22Rv1 (cell line): ENCODE data around the gene NPAS2.

Source experiments
- H3K27ac ChIP-seq: fragments of 450-650 bp; 2 replicates; pipeline ENCODE4 v1.5.1; 2017
- ZFX ChIP-seq: fragments of 450-650 bp; IDR thresholded peaks from 2 replicates; pipeline ENCODE4 v1.6.1; 2017; ENCODE audit warnings: antibody characterized with exemption, borderline replicate concordance
- TF ChIP-seq, protein P1 (sequence below): fragments of 450-650 bp; IDR thresholded peaks from 2 replicates; pipeline ENCODE4 v1.5.1; 2017; ENCODE audit warnings: mild to moderate bottlenecking

NPAS2 gene

DNA sequence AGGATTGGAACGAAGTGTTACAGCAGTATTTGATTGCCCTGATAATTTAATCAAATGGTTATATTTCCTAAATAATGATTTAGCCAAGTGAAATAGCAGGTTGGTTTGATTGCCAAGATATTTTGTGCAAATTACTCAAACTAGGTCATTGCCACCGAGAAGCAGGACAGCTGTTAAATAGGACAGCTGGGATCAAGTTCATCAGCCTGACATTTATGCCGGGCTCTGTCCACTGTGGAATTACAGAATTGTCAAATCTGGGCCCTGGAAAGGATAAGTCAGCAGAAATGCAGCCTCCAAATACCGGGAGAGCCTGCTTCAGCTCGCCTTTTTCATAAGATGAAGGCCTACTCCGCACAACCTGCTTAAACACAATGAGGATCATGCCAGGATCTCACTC, 108.3 kb downstream of the NPAS2 start:
- no peak for TF ChIP-seq ZFX
- TF ChIP-seq, protein P1, sequence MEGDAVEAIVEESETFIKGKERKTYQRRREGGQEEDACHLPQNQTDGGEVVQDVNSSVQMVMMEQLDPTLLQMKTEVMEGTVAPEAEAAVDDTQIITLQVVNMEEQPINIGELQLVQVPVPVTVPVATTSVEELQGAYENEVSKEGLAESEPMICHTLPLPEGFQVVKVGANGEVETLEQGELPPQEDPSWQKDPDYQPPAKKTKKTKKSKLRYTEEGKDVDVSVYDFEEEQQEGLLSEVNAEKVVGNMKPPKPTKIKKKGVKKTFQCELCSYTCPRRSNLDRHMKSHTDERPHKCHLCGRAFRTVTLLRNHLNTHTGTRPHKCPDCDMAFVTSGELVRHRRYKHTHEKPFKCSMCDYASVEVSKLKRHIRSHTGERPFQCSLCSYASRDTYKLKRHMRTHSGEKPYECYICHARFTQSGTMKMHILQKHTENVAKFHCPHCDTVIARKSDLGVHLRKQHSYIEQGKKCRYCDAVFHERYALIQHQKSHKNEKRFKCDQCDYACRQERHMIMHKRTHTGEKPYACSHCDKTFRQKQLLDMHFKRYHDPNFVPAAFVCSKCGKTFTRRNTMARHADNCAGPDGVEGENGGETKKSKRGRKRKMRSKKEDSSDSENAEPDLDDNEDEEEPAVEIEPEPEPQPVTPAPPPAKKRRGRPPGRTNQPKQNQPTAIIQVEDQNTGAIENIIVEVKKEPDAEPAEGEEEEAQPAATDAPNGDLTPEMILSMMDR = no peak
- H3K27ac ChIP-seq = no peak overlapping the region

DNA sequence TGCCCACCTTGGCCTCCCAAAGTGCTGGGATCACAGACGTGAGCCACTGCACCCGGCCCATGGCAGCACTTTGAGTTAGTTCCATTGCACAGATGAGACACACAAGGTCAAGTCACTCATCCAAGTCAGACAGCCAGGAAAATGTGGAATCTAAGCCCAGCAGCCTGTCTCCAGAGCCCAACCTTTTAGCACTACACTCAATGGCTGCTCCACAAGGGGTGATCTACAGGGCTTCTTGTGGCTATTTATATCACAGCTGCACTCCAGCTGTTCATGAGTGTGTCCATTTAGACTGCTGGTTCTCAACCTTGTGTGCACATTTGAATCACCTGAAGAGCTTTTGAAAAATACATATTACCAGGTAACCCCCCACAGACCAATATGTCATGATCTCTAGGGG, 109.2 kb downstream of the NPAS2 start:
- H3K27ac ChIP-seq = no peak overlapping the region
- TF ChIP-seq, protein P1 = no peak
- no peak for TF ChIP-seq ZFX

DNA sequence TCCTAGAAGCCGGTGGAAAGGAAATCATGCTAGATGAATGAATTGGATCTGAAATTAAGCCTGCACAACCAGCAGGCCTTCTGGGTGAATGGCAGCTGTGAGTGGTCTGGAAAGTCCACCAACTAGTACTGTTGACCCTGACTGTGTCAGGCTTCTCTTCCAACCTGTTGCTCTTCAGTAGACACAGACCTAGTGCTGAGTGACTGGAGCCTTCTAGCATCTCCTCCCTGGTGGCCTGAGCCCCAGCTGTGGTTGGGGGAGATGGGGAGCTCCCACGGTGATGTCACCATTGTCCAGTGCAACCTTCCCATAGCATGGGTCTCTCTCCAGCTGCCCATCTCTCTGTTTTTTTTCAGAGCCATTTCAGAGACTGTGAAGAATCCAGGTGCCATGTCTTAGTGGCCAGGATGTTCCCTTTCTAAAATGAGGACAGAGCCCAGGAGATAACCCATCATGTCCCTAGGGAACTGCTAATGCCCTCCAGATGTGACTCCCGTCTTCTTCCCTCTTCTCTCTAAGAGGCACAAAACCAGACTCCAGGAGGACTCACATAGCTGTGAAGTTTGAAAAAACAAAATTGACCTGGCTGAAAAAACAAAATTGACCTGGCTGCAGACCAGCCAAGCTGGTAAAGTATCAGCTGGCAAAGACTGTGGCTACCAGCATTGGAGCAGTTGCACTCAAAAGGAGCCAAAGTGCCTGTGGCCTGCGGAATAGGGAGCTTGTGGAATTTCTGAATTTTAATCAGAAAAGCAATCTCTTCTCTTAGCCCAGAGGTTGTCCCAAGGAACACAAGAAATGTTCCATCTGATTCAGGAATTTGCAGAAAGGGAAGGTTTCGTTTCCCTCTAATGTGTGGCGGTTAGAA, 114.8 kb downstream of the NPAS2 start:
- TF ChIP-seq, protein P1 = no peak
- no peak overlapping the region for H3K27ac ChIP-seq

DNA sequence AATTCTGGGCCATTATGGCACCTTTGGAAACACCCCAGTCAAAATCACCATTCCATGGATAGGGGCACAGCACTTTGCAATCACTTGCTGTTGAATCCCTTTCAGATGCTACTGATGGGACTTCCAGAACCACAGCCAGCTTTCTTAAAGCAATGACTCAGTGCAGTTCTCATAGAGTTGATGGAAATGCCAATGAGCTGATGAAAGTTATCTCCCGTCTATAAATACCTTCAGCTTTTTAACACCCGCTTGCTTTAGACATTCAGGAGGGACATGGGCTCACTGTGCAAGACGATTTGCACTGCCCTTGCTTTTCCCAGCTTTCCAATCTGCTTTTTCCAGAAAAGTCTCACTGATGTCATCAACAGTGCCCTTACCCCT, 115.4 kb downstream of the NPAS2 start:
- no peak overlapping the region for H3K27ac ChIP-seq
- no peak for TF ChIP-seq ZFX
- TF ChIP-seq, protein P1 = no peak

DNA sequence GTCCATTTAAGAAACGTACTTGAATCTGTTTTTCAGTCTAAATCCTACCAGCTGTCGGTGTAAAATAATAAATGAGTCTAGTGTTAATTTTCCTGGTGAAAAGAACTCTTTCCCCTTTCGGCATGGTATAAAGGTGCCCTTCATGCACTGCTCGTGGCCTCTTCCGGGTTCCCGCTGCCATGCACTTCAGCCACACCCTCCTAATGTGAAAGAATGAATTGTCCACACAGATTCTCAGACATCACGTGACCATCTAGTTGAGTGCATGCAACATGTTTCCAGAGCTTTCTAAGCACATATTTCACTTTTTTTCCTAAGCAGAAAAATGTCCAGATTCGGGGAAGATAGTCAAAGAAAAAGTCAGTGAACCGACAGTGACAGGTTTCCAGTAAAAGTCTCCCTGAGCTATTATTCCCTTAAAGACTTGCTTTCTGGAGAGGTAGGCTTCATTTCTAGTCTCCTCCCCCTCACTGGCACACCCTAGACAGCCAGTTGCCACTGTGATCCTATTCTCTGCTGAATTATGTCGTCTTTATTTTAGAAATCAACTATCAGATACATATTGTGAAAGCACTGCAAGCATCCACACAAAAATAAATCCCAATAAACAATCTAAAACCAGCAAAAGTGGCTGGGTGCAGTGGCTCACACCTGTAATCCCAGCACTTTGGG, 116.3 kb downstream of the NPAS2 start:
- TF ChIP-seq, protein P1 = no peak
- TF ChIP-seq ZFX = no peak
- H3K27ac ChIP-seq = no peak overlapping the region

DNA sequence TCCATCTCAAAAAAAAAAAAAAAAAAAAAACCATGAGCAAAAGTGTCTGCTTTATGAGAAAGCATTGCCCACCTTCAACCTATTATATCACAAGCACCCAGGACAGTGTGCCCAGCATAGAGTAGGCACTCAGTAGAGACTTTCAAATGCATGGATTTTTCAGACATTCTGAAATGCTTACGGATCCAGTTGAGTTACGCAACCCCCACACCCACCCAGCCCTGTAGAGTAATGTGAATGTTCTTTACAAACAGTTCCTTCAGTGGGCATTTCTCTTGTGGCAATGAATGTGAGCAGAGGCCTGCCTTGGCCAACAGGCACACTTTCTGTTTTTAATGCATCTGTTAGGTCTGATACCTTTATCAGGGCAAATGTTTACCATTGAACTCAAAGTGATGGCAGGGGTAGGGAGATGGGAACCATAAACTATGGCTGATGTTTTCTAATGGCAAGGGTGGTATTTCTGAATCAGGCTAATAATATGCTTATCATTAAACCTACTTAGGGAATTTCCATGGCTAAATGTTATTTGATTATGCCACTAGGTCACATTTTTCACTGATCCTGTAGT, 117.1 kb downstream of the NPAS2 start:
- no peak overlapping the region for H3K27ac ChIP-seq
- TF ChIP-seq, protein P1 = no peak
- no peak for TF ChIP-seq ZFX
